Liver (tissue), 9 donors: ENCODE data around the gene FRK. TPM values are rescaled to one million over a fixed set of nuclear protein-coding genes. Genes with fewer than 3 reads are reported as not detected.

Experiments used
- DNase-seq: peaks from one replicate; pipeline ENCODE4 v3.0.0-alpha.2; 2017; ENCODE audit warnings: low spot score
- H3K27ac ChIP-seq, 2 donors: one replicate each; pipeline ENCODE4 v1.7.0; 2013; ENCODE audit warnings: inconsistent platforms in 2 of 2, low read length in 2 of 2, control low read depth in 1 of 2, low read depth in 1 of 2, mild to moderate bottlenecking in 1 of 2
- H3K27me3 ChIP-seq, 4 donors: one replicate each; pipeline versions ENCODE4 v1.6.1 to v1.7.0; 2013; ENCODE audit warnings: low read length in 3 of 4, inconsistent platforms in 1 of 4, mild to moderate bottlenecking in 1 of 4, moderate library complexity in 1 of 4; ENCODE audit not compliant: control insufficient read depth in 4 of 4, insufficient read depth in 4 of 4
- H3K36me3 ChIP-seq, 4 donors: one replicate each; pipeline versions ENCODE4 v1.6.1 to v1.7.0; 2013; ENCODE audit warnings: low read length in 3 of 4, mild to moderate bottlenecking in 3 of 4, low read depth in 1 of 4, moderate library complexity in 1 of 4; ENCODE audit not compliant: control insufficient read depth in 4 of 4, insufficient read depth in 3 of 4
- H3K4me1 ChIP-seq, 4 donors: one replicate each; pipeline versions ENCODE4 v1.6.1 to v1.7.0; 2013; ENCODE audit warnings: low read length in 3 of 4, mild to moderate bottlenecking in 3 of 4, moderate library complexity in 1 of 4; ENCODE audit not compliant: control insufficient read depth in 4 of 4, insufficient read depth in 4 of 4
- H3K4me3 ChIP-seq, 3 donors: one replicate each; pipeline versions ENCODE4 v1.6.1 to v1.7.0; 2013; ENCODE audit warnings: low read length in 3 of 3, control low read depth in 1 of 3, low read depth in 1 of 3, mild to moderate bottlenecking in 1 of 3
- H3K9ac ChIP-seq, 2 donors: one replicate each; pipeline ENCODE4 v1.7.0; 2013; ENCODE audit warnings: low read length in 2 of 2, mild to moderate bottlenecking in 2 of 2, moderate library complexity in 2 of 2, control low read depth in 1 of 2, low read depth in 1 of 2
- H3K9me3 ChIP-seq, 4 donors: one replicate each; pipeline versions ENCODE4 v1.6.1 to v1.7.0; 2013; ENCODE audit warnings: low read length in 3 of 4; ENCODE audit not compliant: control insufficient read depth in 4 of 4
- CTCF ChIP-seq: fragments of 150-350 bp; IDR thresholded peaks from 2 replicates; pipeline ENCODE4 v1.5.1; 2017; ENCODE audit warnings: improper control_type of control experiment, low read depth, low read length; ENCODE audit not compliant: missing input control
- EGR1 ChIP-seq, 2 donors: IDR thresholded peaks; 2 replicates each; pipeline ENCODE4 v1.6.1; 2016 to 2018; ENCODE audit warnings: antibody characterized with exemption in 2 of 2, low read depth in 2 of 2
- FOXA1 ChIP-seq: IDR thresholded peaks from 2 replicates; pipeline ENCODE4 v1.6.1; 2016; ENCODE audit warnings: antibody characterized with exemption
- FOXA2 ChIP-seq: IDR thresholded peaks from 2 replicates; pipeline ENCODE4 v1.6.1; 2016; ENCODE audit warnings: antibody characterized with exemption
- GABPA ChIP-seq, 2 donors: IDR thresholded peaks in 1 of 2; conservative IDR thresholded peaks in 1 of 2; 2 replicates each; pipeline ENCODE4 v1.6.1; 2016; ENCODE audit warnings: antibody characterized with exemption in 2 of 2, mild to moderate bottlenecking in 1 of 2, moderate library complexity in 1 of 2
- HNF4G ChIP-seq: IDR thresholded peaks from 2 replicates; pipeline ENCODE4 v1.6.1; 2016; ENCODE audit warnings: antibody characterized with exemption
- NR2F2 ChIP-seq: IDR thresholded peaks from 2 replicates; pipeline ENCODE4 v1.6.1; 2016; ENCODE audit warnings: antibody characterized with exemption
- RAD21 ChIP-seq, 2 donors: IDR thresholded peaks; 2 replicates each; pipeline ENCODE4 v1.6.1; 2016; ENCODE audit warnings: antibody characterized with exemption in 2 of 2, mild to moderate bottlenecking in 2 of 2
- RXRA ChIP-seq, 2 donors: IDR thresholded peaks; 2 replicates each; pipeline ENCODE4 v1.6.1; 2017 to 2018; ENCODE audit warnings: antibody characterized with exemption in 2 of 2, mild to moderate bottlenecking in 1 of 2
- SP1 ChIP-seq: IDR thresholded peaks from 2 replicates; pipeline ENCODE4 v1.6.1; 2018; ENCODE audit warnings: antibody characterized with exemption, mild to moderate bottlenecking
- TAF1 ChIP-seq: conservative IDR thresholded peaks from 2 replicates; pipeline ENCODE4 v1.6.1; 2016; ENCODE audit warnings: antibody characterized with exemption, mild to moderate bottlenecking
- YY1 ChIP-seq: IDR thresholded peaks from 2 replicates; pipeline ENCODE4 v1.6.1; 2016; ENCODE audit warnings: antibody characterized with exemption, mild to moderate bottlenecking
- ZBTB33 ChIP-seq: IDR thresholded peaks from 2 replicates; pipeline ENCODE4 v1.6.1; 2016; ENCODE audit warnings: antibody characterized with exemption
- WGBS: extraction: QIAGEN DNeasy Blood & Tissue Kit; methylation state at CpG from one replicate; pipeline ENCODE4 v1.1.7; 2013; 5-methylcytosine and 5-hydroxymethylcytosine counted together
- polyA plus RNA-seq, 2 donors: library from polyadenylated mRNA; stranded (reverse) in 1 of 2; unstranded in 1 of 2; fragments of 200-250 nt in 1 of 2; fragments of >200 nt in 1 of 2; fragmentation: Nextera tagmentation in 1 of 2; extraction: Ambion mirVana in 1 of 2; gene quantifications; one replicate each; pipeline versions ENCODE4 v1.2.1 to v1.2.3, GENCODE V29; 2013 to 2015
- total RNA-seq, 2 donors: library from RNA; depleted of rRNA; stranded (reverse); fragments of >200 nt; gene quantifications; one replicate each; pipeline ENCODE4 v1.2.3, GENCODE V29; 2014
- TF ChIP-seq, protein P1 (sequence below): IDR thresholded peaks from 2 replicates; pipeline ENCODE4 v1.6.1; 2016; ENCODE audit warnings: antibody characterized with exemption
- TF ChIP-seq, protein P2 (sequence below): IDR thresholded peaks from 2 replicates; pipeline ENCODE4 v1.6.1; 2016; ENCODE audit warnings: antibody characterized with exemption, mild to moderate bottlenecking
- TF ChIP-seq, protein P3 (sequence below): IDR thresholded peaks from 2 replicates; pipeline ENCODE4 v1.6.1; 2016; ENCODE audit warnings: antibody characterized with exemption
- donor health status: healthy.
- donor health status: healthy.
- donor health status: healthy.
- donor health status: healthy.
- donor health status: healthy.

The FRK gene
- total and polyA plus RNA-seq, 4 donors, result 3.6 to 26.8 (median 5.3) TPM

DNA sequence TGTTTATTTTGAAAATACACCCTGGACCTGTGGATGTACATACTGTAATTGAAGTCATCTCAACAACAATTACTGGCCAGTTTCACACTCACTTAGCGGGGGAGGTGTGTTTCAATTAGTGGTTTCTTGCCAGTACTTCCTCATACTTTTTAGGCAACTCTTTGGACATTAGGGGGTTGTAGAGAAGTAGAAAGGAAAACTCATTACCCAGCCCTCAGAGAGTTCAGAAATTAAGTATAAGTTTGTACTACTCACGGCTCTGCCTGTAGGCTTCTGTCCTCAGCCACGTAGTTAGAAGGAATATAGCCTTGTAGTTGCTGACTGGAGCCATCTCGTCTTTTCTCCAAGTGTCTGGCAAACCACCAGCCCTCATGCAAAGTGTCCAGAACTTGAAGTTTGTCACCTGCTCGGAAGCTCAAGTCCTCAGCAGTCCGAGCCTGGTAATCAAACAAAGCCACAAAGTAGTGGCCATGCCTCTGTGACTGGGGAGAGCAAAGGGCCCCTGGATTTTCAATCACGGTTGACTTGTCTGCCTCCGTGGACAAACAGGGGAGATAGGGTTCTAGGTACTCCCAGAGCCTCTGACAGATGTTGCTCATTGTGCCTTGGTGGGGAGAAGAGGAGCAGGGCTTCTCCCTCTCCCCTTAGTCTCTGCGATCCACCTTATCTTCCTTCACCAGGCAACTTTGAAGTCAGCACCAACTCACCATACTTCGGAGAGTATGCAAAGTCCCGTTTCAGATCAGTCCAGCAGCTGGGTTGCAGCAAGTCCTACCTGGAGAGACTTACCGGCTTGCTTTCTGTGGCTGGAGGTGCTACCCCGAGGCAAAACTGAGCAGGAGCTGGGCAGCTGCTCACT is 749 bp downstream of the FRK start:
- Histone ChIP-seq H3K27me3 (no peaks in the 10 kb centered on the region), H3K4me3 (peak overlapping the region; percentile 66 to 80 (median 67)), H3K36me3 (no peaks in the 10 kb centered on the region), H3K9me3 (no peaks in the 10 kb centered on the region), H3K27ac (peak overlapping the region; percentile 68 to 70), H3K4me1 (peaks cover 4 to 39% (median 17%) of the 10 kb centered on the region in 4 donors), H3K9ac (peak overlapping the region; percentile 61 to 77)
- DNase-seq, result no peak
- no peak for TF ChIP-seq FOXA1
- no peak for TF ChIP-seq SP1
- TF ChIP-seq, protein P1, sequence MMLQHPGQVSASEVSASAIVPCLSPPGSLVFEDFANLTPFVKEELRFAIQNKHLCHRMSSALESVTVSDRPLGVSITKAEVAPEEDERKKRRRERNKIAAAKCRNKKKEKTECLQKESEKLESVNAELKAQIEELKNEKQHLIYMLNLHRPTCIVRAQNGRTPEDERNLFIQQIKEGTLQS, result no peak
- no peak for TF ChIP-seq GABPA (IDR thresholded peaks at IDR 0.05 in 1 of 2, conservative IDR thresholded peaks at IDR 0.05 in 1 of 2)
- TF ChIP-seq FOXA2, result no peak
- TF ChIP-seq, protein P2, sequence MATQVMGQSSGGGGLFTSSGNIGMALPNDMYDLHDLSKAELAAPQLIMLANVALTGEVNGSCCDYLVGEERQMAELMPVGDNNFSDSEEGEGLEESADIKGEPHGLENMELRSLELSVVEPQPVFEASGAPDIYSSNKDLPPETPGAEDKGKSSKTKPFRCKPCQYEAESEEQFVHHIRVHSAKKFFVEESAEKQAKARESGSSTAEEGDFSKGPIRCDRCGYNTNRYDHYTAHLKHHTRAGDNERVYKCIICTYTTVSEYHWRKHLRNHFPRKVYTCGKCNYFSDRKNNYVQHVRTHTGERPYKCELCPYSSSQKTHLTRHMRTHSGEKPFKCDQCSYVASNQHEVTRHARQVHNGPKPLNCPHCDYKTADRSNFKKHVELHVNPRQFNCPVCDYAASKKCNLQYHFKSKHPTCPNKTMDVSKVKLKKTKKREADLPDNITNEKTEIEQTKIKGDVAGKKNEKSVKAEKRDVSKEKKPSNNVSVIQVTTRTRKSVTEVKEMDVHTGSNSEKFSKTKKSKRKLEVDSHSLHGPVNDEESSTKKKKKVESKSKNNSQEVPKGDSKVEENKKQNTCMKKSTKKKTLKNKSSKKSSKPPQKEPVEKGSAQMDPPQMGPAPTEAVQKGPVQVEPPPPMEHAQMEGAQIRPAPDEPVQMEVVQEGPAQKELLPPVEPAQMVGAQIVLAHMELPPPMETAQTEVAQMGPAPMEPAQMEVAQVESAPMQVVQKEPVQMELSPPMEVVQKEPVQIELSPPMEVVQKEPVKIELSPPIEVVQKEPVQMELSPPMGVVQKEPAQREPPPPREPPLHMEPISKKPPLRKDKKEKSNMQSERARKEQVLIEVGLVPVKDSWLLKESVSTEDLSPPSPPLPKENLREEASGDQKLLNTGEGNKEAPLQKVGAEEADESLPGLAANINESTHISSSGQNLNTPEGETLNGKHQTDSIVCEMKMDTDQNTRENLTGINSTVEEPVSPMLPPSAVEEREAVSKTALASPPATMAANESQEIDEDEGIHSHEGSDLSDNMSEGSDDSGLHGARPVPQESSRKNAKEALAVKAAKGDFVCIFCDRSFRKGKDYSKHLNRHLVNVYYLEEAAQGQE, result no peak
- TF ChIP-seq EGR1 (IDR thresholded peaks at IDR 0.05; ENCODE audit: low read depth in 2 of 2), result no peak
- TF ChIP-seq CTCF, result no peak
- TF ChIP-seq TAF1, result no peak
- TF ChIP-seq NR2F2, result no peak
- no peak for TF ChIP-seq ZBTB33
- TF ChIP-seq RAD21 (IDR thresholded peaks at IDR 0.05), result no peak
- no peak for TF ChIP-seq HNF4G
- TF ChIP-seq, protein P3, sequence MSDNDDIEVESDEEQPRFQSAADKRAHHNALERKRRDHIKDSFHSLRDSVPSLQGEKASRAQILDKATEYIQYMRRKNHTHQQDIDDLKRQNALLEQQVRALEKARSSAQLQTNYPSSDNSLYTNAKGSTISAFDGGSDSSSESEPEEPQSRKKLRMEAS, result no peak
- TF ChIP-seq RXRA (IDR thresholded peaks at IDR 0.05), result no peak
- no peak for TF ChIP-seq YY1
- 23% methylated on average over 13 of the region's 13 CpGs for WGBS
